Naive thymus-derived CD8-positive, alpha-beta T cell (primary cell): ENCODE data around the gene GMEB2. TPM values are rescaled to one million over a fixed set of nuclear protein-coding genes. Genes with fewer than 3 reads are reported as not detected.

Experiments used
- polyA plus RNA-seq, 3 donors: library from polyadenylated mRNA; unstranded; fragments of 300-500 nt; fragmentation: Illumina TruSeq; gene quantifications; one replicate each; pipeline ENCODE4 v1.2.3, GENCODE V29; 2021
- total RNA-seq, 8 experiments: library from RNA in 2 of 8; stranded (reverse) in 2 of 8; gene quantifications; one replicate each; pipeline ENCODE4 v1.2.3 and lab custom pipeline; 2021 to 2026

The GMEB2 gene
- total and polyA plus RNA-seq, 5 experiments from 2014 or later, result 6.2 to 26.6 (median 16.3) TPM

Other genes starting within 250 kb of the GMEB2 start
- gene KCNQ2, start 154.4 kb downstream of the GMEB2 start, total RNA-seq, result under 1 TPM; 0.30 to 0.49 TPM
- gene KCNQ2, start 154.4 kb downstream of the GMEB2 start, polyA plus RNA-seq, result not detected
- under 1 TPM; 0.16 to 0.18 TPM for gene EEF1A2, start 128.0 kb downstream of the GMEB2 start, total RNA-seq
- gene EEF1A2, start 128.0 kb downstream of the GMEB2 start, polyA plus RNA-seq, result not detected
- 100 to 1,000 TPM; 225 to 229 TPM for gene PPDPF, start 106.3 kb downstream of the GMEB2 start, total RNA-seq
- gene PPDPF, start 106.3 kb downstream of the GMEB2 start, polyA plus RNA-seq, result 10 to 100 TPM; 47.4 to 93.1 (median 78.1) TPM
- gene PTK6, start 89.7 kb downstream of the GMEB2 start, total RNA-seq, result under 1 TPM; 0.16 to 0.29 TPM
- gene PTK6, start 89.7 kb downstream of the GMEB2 start, polyA plus RNA-seq, result under 1 TPM; 0.09 to 0.44 (median 0.15) TPM
- gene SRMS, start 79.4 kb downstream of the GMEB2 start, total RNA-seq, result not detected
- gene SRMS, start 79.4 kb downstream of the GMEB2 start, polyA plus RNA-seq, result not detected
- gene FNDC11, start 72.9 kb downstream of the GMEB2 start, total RNA-seq, result under 1 TPM; 0.13 to 0.36 TPM
- under 1 TPM in 1 of 3 donors, not detected in 2; 0.25 TPM for gene FNDC11, start 72.9 kb downstream of the GMEB2 start, polyA plus RNA-seq
- gene HELZ2, start 52.9 kb downstream of the GMEB2 start, total RNA-seq, result 10 to 100 TPM; 22.7 to 24.4 TPM
- 1 to 10 TPM; 3.1 to 4.6 (median 4.1) TPM for gene HELZ2, start 52.9 kb downstream of the GMEB2 start, polyA plus RNA-seq
- gene STMN3, start 26.3 kb upstream of the GMEB2 start, total RNA-seq, result 100 to 1,000 TPM in 1 of 2 experiments, 10 to 100 TPM in 1; 94.3 to 102 TPM
- gene STMN3, start 26.3 kb upstream of the GMEB2 start, polyA plus RNA-seq, result 10 to 100 TPM; 21.6 to 35.4 (median 34.0) TPM
- 10 to 100 TPM; 23.6 to 25.5 TPM for gene RTEL1, start 31.2 kb upstream of the GMEB2 start, total RNA-seq
- 1 to 10 TPM; 3.2 to 6.8 (median 4.4) TPM for gene RTEL1, start 31.2 kb upstream of the GMEB2 start, polyA plus RNA-seq
- gene TNFRSF6B, start 69.6 kb upstream of the GMEB2 start, total RNA-seq, result 1 to 10 TPM in 1 of 2 experiments, under 1 TPM in 1; 0.96 to 1.1 TPM
- gene TNFRSF6B, start 69.6 kb upstream of the GMEB2 start, polyA plus RNA-seq, result under 1 TPM in 2 of 3 donors, not detected in 1; 0.22 to 0.84 TPM
- gene ARFRP1, start 80.9 kb upstream of the GMEB2 start, total RNA-seq, result 100 to 1,000 TPM; 106 to 108 TPM
- 10 to 100 TPM; 60.1 to 92.1 (median 80.9) TPM for gene ARFRP1, start 80.9 kb upstream of the GMEB2 start, polyA plus RNA-seq
- 10 to 100 TPM; 52.6 to 53.9 TPM for gene ZGPAT, start 80.9 kb upstream of the GMEB2 start, total RNA-seq
- gene ZGPAT, start 80.9 kb upstream of the GMEB2 start, polyA plus RNA-seq, result 10 to 100 TPM; 42.3 to 73.8 (median 47.1) TPM
- 100 to 1,000 TPM in 1 of 2 experiments, 10 to 100 TPM in 1; 95.0 to 104 TPM for gene LIME1, start 109.6 kb upstream of the GMEB2 start, total RNA-seq
- 100 to 1,000 TPM; 255 to 292 (median 282) TPM for gene LIME1, start 109.6 kb upstream of the GMEB2 start, polyA plus RNA-seq
- gene SLC2A4RG, start 112.7 kb upstream of the GMEB2 start, total RNA-seq, result 100 to 1,000 TPM; 124 to 134 TPM
- gene SLC2A4RG, start 112.7 kb upstream of the GMEB2 start, polyA plus RNA-seq, result 1 to 10 TPM; 3.8 to 4.8 (median 4.7) TPM
- gene ZBTB46, start 204.2 kb upstream of the GMEB2 start, total RNA-seq, result not detected
- gene ZBTB46, start 204.2 kb upstream of the GMEB2 start, polyA plus RNA-seq, result under 1 TPM; 0.06 to 0.08 (median 0.06) TPM
- gene ABHD16B, start 234.4 kb upstream of the GMEB2 start, total RNA-seq, result not detected
- under 1 TPM; 0.29 to 0.60 (median 0.57) TPM for gene ABHD16B, start 234.4 kb upstream of the GMEB2 start, polyA plus RNA-seq
- 10 to 100 TPM; 39.3 to 42.0 TPM for gene TPD52L2, start 238.2 kb upstream of the GMEB2 start, total RNA-seq
- gene TPD52L2, start 238.2 kb upstream of the GMEB2 start, polyA plus RNA-seq, result 10 to 100 TPM; 56.4 to 79.0 (median 68.3) TPM